CD4-positive, CD25-positive, alpha-beta regulatory T cell (primary cell): ENCODE data around the gene NIT1. TPM values are rescaled to one million over a fixed set of nuclear protein-coding genes. Genes with fewer than 3 reads are reported as not detected.
A peak's percentile ranks its signal among the peaks of the same experiment; 100 is the strongest.

Experiments
- ATAC-seq, 2 donors: fragments of 150-1000 bp; cut with Tn5 transposase; one replicate each; pipeline ENCODE4 v1.10.0; 2021; ENCODE audit warnings: low read depth in 2 of 2, moderate number of reproducible peaks in 2 of 2, moderate library complexity in 1 of 2
- DNase-seq, 3 donors: peaks; one replicate each; pipeline versions ENCODE4 v3.0.0 to v3.0.0-alpha.2; 2012 to 2022; ENCODE audit warnings: mixed read lengths in 1 of 3
- H3K27ac ChIP-seq: one replicate; pipeline ENCODE4 v1.7.0; 2013; ENCODE audit warnings: mild to moderate bottlenecking, low read length; ENCODE audit not compliant: insufficient read depth, poor library complexity, severe bottlenecking
- H3K27me3 ChIP-seq: one replicate; pipeline ENCODE4 v1.7.0; 2013; ENCODE audit warnings: low read length; ENCODE audit not compliant: control insufficient read depth, insufficient read depth
- H3K36me3 ChIP-seq: one replicate; pipeline ENCODE4 v1.7.0; 2013; ENCODE audit warnings: mild to moderate bottlenecking, low read length, moderate library complexity; ENCODE audit not compliant: control insufficient read depth, insufficient read depth
- H3K4me1 ChIP-seq: 2 replicates; pipeline ENCODE4 v1.7.0; 2013; ENCODE audit warnings: mild to moderate bottlenecking, low read length; ENCODE audit not compliant: insufficient read depth, control insufficient read depth, poor library complexity, severe bottlenecking
- H3K4me3 ChIP-seq: one replicate; pipeline ENCODE4 v1.7.0; 2013; ENCODE audit warnings: low read depth, mild to moderate bottlenecking, low read length, moderate library complexity
- H3K9me3 ChIP-seq, 2 experiments: 1 replicate in 1 of 2; 2 replicates in 1 of 2; pipeline ENCODE4 v1.7.0; 2013; ENCODE audit warnings: low read length in 2 of 2, mild to moderate bottlenecking in 1 of 2, moderate library complexity in 1 of 2; ENCODE audit not compliant: control insufficient read depth in 2 of 2
- H3K27ac Mint-ChIP-seq, 3 donors: one replicate each; pipeline ENCODE4 v1.8.0; 2020 to 2022; ENCODE audit warnings: mild to moderate bottlenecking in 3 of 3, mixed read lengths in 3 of 3, moderate library complexity in 2 of 3
- H3K27me3 Mint-ChIP-seq: one replicate; pipeline ENCODE4 v1.8.0; 2022; ENCODE audit warnings: mild to moderate bottlenecking, mixed read lengths
- H3K36me3 Mint-ChIP-seq: one replicate; pipeline ENCODE4 v1.8.0; 2020; ENCODE audit warnings: mixed read lengths
- H3K4me1 Mint-ChIP-seq, 4 donors: one replicate each; pipeline ENCODE4 v1.8.0; 2020 to 2022; ENCODE audit warnings: mixed read lengths in 4 of 4, mild to moderate bottlenecking in 1 of 4
- H3K4me3 Mint-ChIP-seq, 4 donors: one replicate each; pipeline ENCODE4 v1.8.0; 2020 to 2022; ENCODE audit warnings: mild to moderate bottlenecking in 4 of 4, mixed read lengths in 4 of 4, moderate library complexity in 3 of 4
- H3K9me3 Mint-ChIP-seq, 7 donors: one replicate each; pipeline ENCODE4 v1.8.0; 2020 to 2022; ENCODE audit warnings: mixed read lengths in 7 of 7, mild to moderate bottlenecking in 3 of 7, moderate library complexity in 2 of 7
- polyA plus RNA-seq, 4 donors: library from polyadenylated mRNA; unstranded; fragments of 300-500 nt; fragmentation: Illumina TruSeq; gene quantifications; one replicate each; pipeline ENCODE4 v1.2.3, GENCODE V29; 2021
- total RNA-seq: library from RNA; stranded (reverse); gene quantifications from one replicate; pipeline ENCODE4 v1.2.3, GENCODE V29; 2022

Gene NIT1
- total and polyA plus RNA-seq, 5 donors from 2014 or later, result 21.1 to 28.2 (median 22.5) TPM

DNA sequence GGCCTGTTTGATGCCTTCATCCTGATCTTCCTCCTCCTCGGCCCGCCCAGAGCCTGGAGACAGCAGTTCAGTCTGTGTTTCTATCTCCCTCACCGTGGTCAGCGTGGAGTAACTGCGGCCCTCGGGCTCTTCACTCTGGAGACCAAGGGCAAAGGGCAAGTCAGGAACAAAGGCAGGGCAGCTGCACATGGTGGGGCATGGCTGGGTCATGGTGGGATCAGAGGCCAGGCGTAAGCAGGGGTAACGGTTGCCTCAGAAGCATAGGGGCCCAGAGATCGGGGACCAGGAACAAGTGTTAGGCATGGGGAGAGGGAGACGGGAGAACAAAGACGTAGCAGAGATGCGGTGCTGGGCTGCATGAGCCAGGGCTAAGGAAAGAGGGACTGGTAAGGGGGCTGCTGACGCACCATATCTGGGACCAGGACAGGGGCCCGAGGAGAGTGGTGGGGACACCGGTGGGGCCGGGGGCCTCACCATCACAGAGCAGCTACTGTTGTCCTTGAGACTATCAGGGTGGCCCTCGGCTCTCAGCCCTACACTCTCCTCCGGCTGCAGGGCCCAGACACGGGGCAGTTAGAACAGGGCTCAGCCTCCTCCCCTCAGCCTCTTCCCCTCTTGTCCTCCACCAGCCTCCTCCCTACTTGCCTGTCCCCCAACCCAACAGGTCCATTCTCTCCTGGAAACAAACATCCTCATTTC lies 45.0 kb upstream of the NIT1 start:
- Mint-ChIP-seq H3K27ac (peak overlapping the region in 1 of 3 donors; percentile 51), H3K4me3 (no peak overlapping the region), H3K27me3 (no peaks in the 10 kb centered on the region), H3K9me3 (no peaks in the 10 kb centered on the region), H3K36me3 (peaks cover 6% of the 10 kb centered on the region), H3K4me1 (peaks cover 0 to 33% (median 16%) of the 10 kb centered on the region in 4 donors)
- no peaks in the 10 kb centered on the region for H3K9me3 ChIP-seq
- no peaks in the 10 kb centered on the region for H3K27me3 ChIP-seq
- ATAC-seq, result no peak
- no peak overlapping the region for H3K27ac ChIP-seq
- H3K36me3 ChIP-seq, result no peaks in the 10 kb centered on the region
- no peak for DNase-seq
- no peak overlapping the region for H3K4me3 ChIP-seq
- H3K4me1 ChIP-seq, result peaks cover 37% of the 10 kb centered on the region

DNA sequence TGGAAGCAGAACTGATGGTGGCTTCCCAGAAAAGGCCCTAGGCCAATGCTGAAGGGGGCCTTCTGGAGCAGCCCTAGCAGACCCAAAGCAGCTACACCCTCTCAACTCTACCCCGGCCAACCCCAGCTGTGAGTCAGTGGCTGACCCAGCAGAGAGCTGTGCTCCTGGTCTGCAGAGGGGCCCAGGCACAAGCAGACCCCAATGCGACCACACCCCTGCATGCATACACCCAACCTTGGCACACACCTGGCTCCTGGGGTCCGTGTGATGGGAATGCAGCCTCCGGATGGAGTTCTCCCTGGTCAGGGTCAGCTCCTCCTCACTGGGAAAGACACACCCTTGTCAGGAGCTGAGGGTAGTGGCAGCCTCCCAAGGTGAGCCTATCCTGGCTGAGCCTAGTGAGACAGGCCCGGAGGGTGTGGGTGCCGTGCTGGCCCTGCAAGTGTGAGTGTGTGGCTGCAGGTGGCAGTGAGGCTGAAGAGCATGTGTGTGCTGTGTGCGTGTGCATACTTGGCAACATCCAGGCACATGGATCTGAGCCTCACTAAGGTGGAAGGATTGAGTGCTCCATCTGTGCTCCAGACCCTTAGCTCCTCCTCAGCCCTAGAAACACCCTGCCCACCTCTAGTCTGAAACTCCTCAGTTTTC lies 44.3 kb upstream of the NIT1 start:
- no peaks in the 10 kb centered on the region for H3K27me3 ChIP-seq
- H3K4me3 ChIP-seq, result no peak overlapping the region
- Mint-ChIP-seq H3K27ac (peak overlapping the region in 2 of 3 donors; percentile 31 to 66), H3K4me1 (peaks cover 0 to 28% (median 13%) of the 10 kb centered on the region in 4 donors), H3K27me3 (peaks cover 5% of the 10 kb centered on the region), H3K36me3 (no peaks in the 10 kb centered on the region), H3K4me3 (no peak overlapping the region), H3K9me3 (no peaks in the 10 kb centered on the region)
- H3K36me3 ChIP-seq, result no peaks in the 10 kb centered on the region
- peaks cover 32% of the 10 kb centered on the region for H3K4me1 ChIP-seq
- no peak for DNase-seq
- no peak for ATAC-seq
- no peaks in the 10 kb centered on the region for H3K9me3 ChIP-seq
- H3K27ac ChIP-seq, result no peak overlapping the region

DNA sequence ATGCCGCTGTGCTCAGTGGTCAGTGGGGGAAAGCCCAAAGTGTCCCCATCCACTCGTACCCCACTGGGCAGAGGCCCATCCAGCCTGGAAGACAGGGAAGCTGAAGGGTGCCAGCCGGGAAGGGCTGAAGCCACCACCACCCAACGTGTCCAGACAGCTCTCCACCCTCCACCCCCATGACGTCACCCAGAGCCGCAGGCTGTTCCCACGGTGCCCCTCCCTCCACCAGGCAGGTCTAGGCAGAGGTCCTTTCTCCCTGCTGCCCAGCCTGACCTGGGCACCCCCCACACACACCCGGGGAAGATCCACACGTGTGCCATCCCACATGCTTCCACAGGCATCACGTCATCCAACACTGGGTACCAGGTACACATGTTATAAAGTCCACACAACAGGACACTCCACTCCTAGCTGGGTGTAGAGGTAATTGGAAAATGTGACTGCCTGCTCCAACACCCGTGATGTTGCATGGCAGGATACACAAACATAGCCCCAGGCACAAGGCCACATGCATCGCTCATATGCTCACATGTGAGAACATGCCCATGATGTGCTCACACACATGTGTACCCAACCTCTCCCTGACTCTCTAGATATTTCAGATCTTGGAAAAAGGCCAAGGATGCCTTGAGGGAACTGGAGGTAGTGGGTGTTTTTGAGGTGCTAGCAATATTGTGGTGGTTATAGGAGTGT lies 43.1 kb upstream of the NIT1 start:
- ATAC-seq, result no peak
- DNase-seq, result no peak
- H3K4me1 ChIP-seq, result peaks cover 23% of the 10 kb centered on the region
- no peaks in the 10 kb centered on the region for H3K9me3 ChIP-seq
- no peaks in the 10 kb centered on the region for H3K27me3 ChIP-seq
- H3K4me1 Mint-ChIP-seq, result peaks cover 0 to 28% (median 12%) of the 10 kb centered on the region in 4 donors
- H3K4me3 ChIP-seq, result no peak overlapping the region
- peaks cover 5% of the 10 kb centered on the region for H3K27me3 Mint-ChIP-seq
- H3K27ac ChIP-seq, result no peak overlapping the region
- peak overlapping the region in 1 of 3 donors; percentile 42 for H3K27ac Mint-ChIP-seq
- no peaks in the 10 kb centered on the region for H3K36me3 Mint-ChIP-seq
- no peaks in the 10 kb centered on the region for H3K36me3 ChIP-seq
- peaks cover 0 to 2% (median 0%) of the 10 kb centered on the region in 7 donors for H3K9me3 Mint-ChIP-seq
- peak overlapping the region in 1 of 4 donors; percentile 38 for H3K4me3 Mint-ChIP-seq

DNA sequence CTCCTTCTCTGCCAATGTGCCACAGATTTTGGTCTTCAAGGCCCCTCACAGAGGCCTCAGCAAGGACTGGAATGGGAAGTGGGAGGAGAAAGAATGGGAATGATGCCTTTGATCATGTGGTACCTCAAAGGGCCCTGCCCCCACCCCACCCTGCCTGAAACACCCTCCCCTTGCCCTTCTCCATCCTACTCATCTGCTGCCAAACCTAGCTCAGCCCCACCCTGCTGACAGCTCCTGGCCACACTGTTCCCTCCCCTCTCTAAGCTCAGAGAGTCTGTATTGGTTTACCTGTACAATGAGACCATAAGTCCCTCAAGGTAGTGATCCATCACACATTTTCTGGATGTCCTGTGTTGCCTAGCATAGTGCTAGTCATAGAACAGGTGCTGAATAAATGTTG lies 41.5 kb upstream of the NIT1 start:
- no peak overlapping the region for H3K4me3 ChIP-seq
- ATAC-seq (no peak), DNase-seq (no peak)
- peaks cover 0 to 13% (median 5%) of the 10 kb centered on the region in 4 donors for H3K4me1 Mint-ChIP-seq
- peaks cover 0 to 2% (median 0%) of the 10 kb centered on the region in 7 donors for H3K9me3 Mint-ChIP-seq
- H3K36me3 Mint-ChIP-seq, result no peaks in the 10 kb centered on the region
- no peaks in the 10 kb centered on the region for H3K9me3 ChIP-seq
- peaks cover 5% of the 10 kb centered on the region for H3K27me3 Mint-ChIP-seq
- H3K27ac ChIP-seq, result no peak overlapping the region
- H3K4me1 ChIP-seq, result peaks cover 7% of the 10 kb centered on the region
- H3K27ac Mint-ChIP-seq, result no peak overlapping the region
- no peaks in the 10 kb centered on the region for H3K36me3 ChIP-seq
- H3K4me3 Mint-ChIP-seq, result no peak overlapping the region
- no peaks in the 10 kb centered on the region for H3K27me3 ChIP-seq

GRCh38 chr1:161077426-161077825 lies 40.5 kb upstream of the NIT1 start:
- H3K9me3 ChIP-seq, result no peaks in the 10 kb centered on the region
- no peak overlapping the region for H3K27ac ChIP-seq
- Mint-ChIP-seq H3K9me3 (peaks cover 0 to 2% (median 0%) of the 10 kb centered on the region in 7 donors), H3K4me3 (no peak overlapping the region), H3K4me1 (peaks cover 0 to 5% (median 0%) of the 10 kb centered on the region in 4 donors), H3K36me3 (no peaks in the 10 kb centered on the region), H3K27me3 (peaks cover 5% of the 10 kb centered on the region), H3K27ac (no peak overlapping the region)
- no peaks in the 10 kb centered on the region for H3K36me3 ChIP-seq
- H3K27me3 ChIP-seq, result no peaks in the 10 kb centered on the region
- DNase-seq (no peak), ATAC-seq (no peak)
- no peak overlapping the region for H3K4me3 ChIP-seq
- H3K4me1 ChIP-seq, result no peaks in the 10 kb centered on the region

DNA sequence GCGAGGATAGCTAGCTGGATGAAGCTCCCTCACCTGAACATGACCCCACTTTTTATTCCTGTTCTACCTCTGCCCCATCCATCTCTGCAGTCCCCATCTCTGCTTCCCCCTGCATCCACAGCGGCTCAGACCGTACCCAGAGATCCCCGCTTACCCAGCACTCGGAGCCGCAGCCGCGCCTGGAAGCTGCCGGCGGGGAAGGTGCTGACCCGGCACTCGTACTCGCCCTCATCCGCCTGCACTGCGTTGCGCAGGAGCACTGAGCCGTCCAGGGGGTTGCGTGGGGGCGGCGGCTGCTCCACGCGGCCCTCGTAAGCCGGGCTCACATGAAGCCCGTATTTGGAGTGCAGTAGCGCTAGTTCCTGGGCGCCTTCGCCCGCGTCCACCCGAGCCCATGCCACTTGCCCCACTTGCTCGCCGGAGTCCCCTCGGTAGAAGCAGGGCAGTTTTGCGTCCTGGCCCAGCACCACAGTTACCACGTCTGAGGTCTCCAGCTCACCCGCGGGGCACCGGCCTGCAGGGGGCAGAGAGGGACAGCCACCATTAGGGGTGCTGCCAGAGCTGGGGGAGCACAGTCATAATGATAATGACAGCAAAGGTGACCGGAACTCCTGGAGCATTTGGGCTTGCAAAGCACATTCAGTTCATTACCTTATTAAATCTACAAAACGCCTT lies 38.3 kb upstream of the NIT1 start:
- peaks cover 0 to 2% (median 0%) of the 10 kb centered on the region in 7 donors for H3K9me3 Mint-ChIP-seq

More for the DNA sequence above, 38.3 kb upstream of the NIT1 start:
- DNase-seq (no peak), ATAC-seq (no peak)
- Histone ChIP-seq H3K9me3 (no peaks in the 10 kb centered on the region), H3K4me3 (no peak overlapping the region), H3K27ac (no peak overlapping the region), H3K4me1 (no peaks in the 10 kb centered on the region), H3K36me3 (no peaks in the 10 kb centered on the region), H3K27me3 (no peaks in the 10 kb centered on the region)
- Mint-ChIP-seq H3K27ac (no peak overlapping the region), H3K36me3 (no peaks in the 10 kb centered on the region), H3K4me3 (no peak overlapping the region), H3K27me3 (peaks cover 5% of the 10 kb centered on the region), H3K4me1 (no peaks in the 10 kb centered on the region)
